Stimulated activated CD8-positive, alpha-beta memory T cell treated with anti-CD3 and anti-CD28 coated beads, Interleukin-12 subunit alpha, Interleukin-12 subunit beta, amount 100 ng/mL, for 24 hours (primary cell): Measurements from ENCODE around the gene JAKMIP3.

Source experiments
- DNase-seq: peaks from one replicate; pipeline ENCODE4 v3.0.0-alpha.2; 2020; ENCODE audit errors: extremely low read depth

JAKMIP3 gene

GRCh38 chr10:132043861-132044695 is 21.7 kb upstream of the JAKMIP3 start:
- no peak for DNase-seq

DNA sequence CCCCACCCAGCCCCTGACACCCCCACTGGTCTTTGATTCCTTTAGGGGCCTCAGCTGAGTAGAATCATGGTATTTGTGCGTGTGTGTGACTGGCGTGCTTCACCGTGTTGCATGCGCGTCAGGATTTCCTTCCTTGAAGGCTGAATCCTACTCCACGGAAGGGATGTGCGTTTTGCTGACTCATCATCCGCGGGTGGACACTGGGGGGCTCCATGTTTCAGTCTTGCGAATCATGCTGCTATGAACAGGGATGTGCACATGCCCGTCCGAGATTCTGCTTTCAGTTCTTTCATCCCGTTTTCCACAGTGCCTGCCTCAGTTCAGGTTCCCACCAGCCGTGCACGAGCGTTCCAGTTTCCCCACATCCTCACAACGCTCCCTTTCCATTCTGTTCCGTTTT is 20.9 kb upstream of the JAKMIP3 start:
- no peak for DNase-seq

- no peak for DNase-seq
These were observed 20.4 kb upstream of the JAKMIP3 start for GRCh38 chr10:132045324-132045723.

DNA sequence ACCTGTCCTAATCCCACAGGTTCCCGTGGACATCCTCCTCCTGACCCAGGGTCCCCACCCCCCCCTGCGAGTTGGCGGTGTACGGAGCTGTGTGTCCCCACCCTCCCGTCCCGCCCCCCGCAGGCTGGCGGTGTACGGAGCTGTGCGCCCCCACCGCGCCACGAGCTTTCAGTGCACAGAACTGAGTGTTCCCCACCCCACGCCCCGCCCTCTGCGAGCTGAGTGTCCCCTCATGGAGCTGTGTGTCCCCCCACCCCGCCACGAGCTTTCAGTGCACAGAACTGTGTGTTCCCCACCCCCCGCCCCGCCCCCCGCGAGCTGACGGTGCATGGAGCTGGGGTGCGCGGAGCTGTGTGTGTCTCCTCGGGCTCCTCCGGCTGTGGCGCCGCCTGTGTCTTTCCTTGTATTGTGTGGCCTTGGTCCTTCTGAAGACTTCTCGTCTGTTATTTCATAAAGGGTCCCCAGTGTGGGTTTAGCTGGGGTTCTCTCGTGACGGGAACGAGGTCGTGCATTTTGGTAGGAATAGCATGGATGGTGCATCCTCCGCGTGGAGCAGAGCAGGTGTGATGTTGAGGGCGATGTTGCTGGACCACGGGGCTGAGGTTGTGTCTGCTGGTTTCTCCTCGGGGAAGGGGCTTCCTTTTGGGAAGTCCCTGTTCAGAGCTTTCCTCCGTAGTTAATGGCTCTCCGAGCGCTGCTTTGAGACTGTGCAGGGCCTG is 18.0 kb upstream of the JAKMIP3 start:
- DNase-seq = no peak

DNA sequence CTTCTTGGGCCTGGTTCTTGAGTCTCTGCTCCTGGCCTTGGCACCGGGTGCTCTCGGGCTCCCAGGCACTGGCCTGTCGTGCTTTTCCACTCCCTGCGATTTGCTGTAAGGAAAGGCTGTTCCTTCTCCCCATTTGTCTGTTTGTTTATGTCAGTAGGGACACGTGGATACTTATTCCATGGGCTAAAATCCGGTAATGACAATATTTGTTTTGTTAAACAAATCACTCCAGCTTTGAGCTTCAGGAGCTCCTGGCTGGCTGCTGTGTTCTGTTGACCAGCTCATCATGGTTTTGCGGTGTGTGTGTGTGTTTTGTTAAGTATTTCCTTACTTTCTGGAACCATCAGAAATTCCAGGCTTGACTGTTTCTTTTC is 17.5 kb upstream of the JAKMIP3 start:
- DNase-seq = no peak

DNA sequence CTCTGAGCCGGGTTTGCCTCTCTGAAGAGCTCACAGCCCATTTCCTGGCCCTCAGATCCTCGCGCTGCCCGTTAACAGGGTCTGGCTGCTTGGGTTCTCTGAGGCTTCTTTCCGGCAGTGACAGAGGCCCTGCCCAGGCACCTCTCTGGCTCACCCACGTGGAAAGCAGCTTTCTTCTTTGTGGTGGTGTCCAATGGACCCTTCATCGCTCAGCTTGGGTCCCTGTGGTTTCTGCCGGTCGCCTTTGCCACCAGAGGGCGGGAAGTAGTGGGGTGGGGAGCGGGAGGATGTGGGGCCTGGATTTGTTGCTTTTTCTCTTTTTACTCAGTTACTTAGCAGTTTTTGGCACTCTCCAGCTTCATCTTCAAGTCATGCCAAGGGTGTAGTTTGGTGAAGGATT is 15.6 kb upstream of the JAKMIP3 start:
- no peak for DNase-seq

DNA sequence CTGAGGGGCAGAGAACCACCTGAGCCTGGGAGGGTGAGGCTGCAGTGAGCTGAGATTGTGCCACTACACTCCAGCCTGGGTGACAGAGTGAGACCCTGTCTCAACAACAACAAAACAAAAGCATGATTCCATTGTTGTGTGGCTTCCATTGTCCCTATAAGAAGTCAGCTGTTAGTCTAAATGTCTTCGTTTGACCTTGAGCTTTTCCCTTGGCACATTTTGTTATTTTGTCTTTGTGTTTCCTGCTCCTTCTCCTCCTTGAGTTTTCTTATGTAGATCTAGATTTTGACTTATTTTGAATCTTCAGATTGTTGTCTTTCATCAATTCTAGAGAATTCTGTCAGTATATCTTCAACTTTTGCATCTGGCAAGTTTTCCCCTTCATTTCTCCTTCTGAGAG is 13.6 kb upstream of the JAKMIP3 start:
- DNase-seq = no peak

GRCh38 chr10:132054564-132054963 is 11.2 kb upstream of the JAKMIP3 start:
- DNase-seq = no peak

DNA sequence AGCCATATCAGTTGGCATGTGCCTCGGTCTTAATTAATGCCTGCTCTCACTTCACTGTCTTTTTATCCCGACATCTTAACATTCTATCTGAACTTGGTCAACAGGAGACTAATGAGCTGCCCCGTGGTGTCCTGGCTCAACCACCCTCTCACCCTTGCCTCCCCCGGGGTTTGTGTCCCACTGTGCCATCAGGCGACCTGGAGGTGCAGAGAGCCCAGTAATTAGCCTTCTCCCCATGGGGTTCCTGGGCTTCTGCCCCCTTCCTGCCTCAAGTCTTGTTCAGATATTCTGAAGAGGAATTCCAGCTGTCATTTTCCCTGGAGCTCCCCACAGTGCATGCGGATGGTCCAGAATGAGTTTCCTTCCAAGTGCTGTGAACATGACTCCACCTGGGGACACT is 10.1 kb upstream of the JAKMIP3 start:
- DNase-seq = no peak

DNA sequence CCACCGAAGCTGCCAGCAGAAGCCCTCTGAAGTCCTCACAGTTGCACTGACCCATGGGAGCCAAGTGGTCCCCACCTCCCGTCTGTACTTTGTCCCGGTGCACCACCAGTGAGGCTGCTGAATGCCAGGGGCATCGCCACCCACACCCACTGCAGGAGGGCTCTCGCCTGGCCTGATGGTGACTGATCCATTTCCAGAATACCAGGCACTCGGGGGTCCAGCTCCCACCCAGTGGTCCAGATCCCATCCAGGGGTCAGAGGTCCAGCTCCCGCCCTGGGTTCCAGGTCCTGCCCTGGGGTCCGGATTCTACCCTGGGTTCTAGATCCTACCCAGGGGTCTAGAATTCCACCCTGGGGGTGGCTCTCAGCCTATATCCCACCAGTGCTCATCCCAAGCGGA is 9.1 kb upstream of the JAKMIP3 start:
- no peak for DNase-seq

DNA sequence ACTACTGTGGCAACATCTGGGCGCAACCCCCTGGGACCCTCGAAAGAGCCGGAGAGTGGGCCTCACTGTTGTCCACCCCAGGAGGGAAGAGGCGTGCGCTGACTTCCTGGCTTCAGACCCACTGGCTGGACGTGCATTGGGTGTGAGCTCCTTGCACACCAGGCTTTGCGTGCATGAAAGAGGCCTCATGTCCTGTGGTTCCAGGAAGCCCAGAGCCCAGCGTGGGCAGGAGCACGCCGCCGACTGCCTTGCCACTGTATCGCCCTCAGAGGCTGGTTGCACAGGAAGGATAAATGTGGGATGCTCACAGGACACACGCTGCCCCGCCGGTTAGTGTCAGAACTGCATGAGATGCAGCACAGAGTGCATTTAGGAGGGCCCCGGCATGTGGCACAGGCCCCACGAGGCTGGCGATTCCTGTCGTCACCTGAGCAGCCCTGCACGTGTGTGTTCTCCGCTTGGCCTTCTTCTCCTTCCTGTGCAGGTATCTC is 8.5 kb upstream of the JAKMIP3 start:
- no peak for DNase-seq

- no peak for DNase-seq
These were observed 7.5 kb upstream of the JAKMIP3 start for GRCh38 chr10:132058111-132058745.

- no peak for DNase-seq
These were observed 6.7 kb upstream of the JAKMIP3 start for GRCh38 chr10:132058793-132059759.

DNA sequence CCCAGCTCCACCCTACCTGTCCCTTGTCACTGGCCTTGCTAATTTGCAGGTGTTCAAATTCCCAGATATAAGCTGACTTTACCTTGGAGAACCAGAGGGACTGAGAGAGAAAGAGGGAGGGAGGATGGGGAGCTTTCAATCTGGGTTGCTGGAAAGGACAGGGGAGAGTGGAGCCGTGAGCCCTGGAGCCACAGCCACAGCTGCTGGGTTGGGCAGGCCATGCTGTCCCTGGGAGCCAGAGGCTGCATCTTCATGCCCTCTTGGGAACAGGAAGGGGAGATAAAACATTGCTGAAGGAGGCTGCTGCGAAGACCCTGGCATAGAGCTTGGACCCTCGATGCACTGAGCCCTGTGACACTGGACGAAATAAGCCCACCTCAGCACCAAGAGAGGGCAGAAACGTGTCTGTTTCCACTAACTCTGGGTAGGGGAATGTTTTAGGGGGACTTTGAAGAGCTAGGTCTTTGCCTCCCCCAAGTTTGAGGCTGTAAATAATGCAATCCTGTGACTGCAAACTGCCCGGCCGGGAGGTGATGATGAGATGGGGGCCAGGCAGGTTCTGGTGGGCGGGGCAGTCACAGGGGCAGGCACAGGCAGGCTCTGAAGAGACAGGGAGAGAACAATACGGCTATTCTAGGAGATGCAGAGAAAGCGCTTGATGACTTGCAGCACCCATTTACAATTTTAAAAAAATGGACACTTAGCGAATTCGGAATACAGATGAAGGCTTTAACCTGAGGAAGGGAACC is 5.8 kb upstream of the JAKMIP3 start:
- no peak for DNase-seq

- DNase-seq = no peak
These were observed 4.7 kb upstream of the JAKMIP3 start for GRCh38 chr10:132061030-132061429.

- DNase-seq = no peak
These were observed 4.3 kb upstream of the JAKMIP3 start for GRCh38 chr10:132061465-132061864.

DNA sequence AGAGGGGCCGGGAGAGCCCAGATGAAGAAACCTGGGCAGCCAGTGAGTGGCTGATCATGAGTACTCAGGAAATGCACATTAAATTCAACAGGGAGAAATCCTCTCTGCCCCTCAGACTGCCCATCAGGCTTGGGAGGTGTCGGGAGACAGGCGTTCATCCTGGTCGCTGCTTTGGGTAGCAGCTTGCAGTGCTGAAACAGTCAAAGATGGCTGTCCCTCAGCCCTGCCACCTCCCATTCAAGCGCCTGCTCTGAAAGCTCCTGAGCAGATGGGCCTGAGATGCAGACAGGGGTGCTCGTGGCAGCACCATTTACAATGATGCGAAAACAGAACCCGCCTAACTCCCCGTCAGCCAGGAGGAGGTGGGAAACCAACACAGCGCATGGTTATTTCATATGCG is 3.6 kb upstream of the JAKMIP3 start:
- DNase-seq = no peak

- no peak for DNase-seq
These were observed 2.9 kb upstream of the JAKMIP3 start for GRCh38 chr10:132062641-132063390.

DNA sequence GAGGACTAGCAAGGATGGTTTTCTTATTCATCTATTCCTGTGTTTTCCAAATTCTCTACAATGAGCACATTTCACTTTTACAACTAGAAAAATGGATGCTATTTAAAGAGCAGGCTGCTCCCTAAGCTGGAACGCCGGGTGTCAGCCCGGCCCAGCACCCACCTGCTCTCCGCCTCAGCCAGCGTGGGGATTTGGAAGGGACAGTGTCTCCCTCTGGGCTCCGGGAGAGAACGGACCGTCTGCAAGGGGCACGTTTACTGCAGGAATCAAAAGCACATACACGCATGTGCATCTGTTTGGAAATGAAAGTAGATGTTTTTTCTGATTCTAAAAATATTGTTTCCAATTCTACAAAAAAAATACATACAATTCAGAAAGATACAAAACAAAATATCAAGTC is 2.3 kb upstream of the JAKMIP3 start:
- no peak for DNase-seq
